HG02938 (cell line): ENCODE results near the gene TSNAX.

Experiments
- ATAC-seq: cut with Tn5 transposase; IDR thresholded peaks from one replicate; pipeline ENCODE4 v1.9.1; 2021; ENCODE audit warnings: mild to moderate bottlenecking, moderate library complexity; ENCODE audit not compliant: unreplicated experiment

The TSNAX gene

GRCh38 chr1:231597971-231598370 lies 69.5 kb downstream of the TSNAX start:
- no peak for ATAC-seq

GRCh38 chr1:231600458-231600976 lies 72.0 kb downstream of the TSNAX start:
- ATAC-seq = no peak

GRCh38 chr1:231601824-231602672 lies 73.6 kb downstream of the TSNAX start:
- no peak for ATAC-seq

GRCh38 chr1:231602673-231602984 lies 74.2 kb downstream of the TSNAX start:
- no peak for ATAC-seq

GRCh38 chr1:231603598-231604275 lies 75.3 kb downstream of the TSNAX start:
- ATAC-seq = peak; percentile 62

GRCh38 chr1:231604276-231604621 lies 75.8 kb downstream of the TSNAX start:
- ATAC-seq = no peak

- ATAC-seq = no peak
Measured at GRCh38 chr1:231605149-231606100, 77.0 kb downstream of the TSNAX start.

GRCh38 chr1:231606712-231607111 lies 78.2 kb downstream of the TSNAX start:
- no peak for ATAC-seq

GRCh38 chr1:231610388-231610787 lies 81.9 kb downstream of the TSNAX start:
- ATAC-seq = no peak

- no peak for ATAC-seq
Measured at GRCh38 chr1:231611111-231611510, 82.6 kb downstream of the TSNAX start.

- no peak for ATAC-seq
Measured at GRCh38 chr1:231611851-231612250, 83.4 kb downstream of the TSNAX start.

- peak; percentile 97 for ATAC-seq
Measured at GRCh38 chr1:231612393-231613089, 84.1 kb downstream of the TSNAX start.

GRCh38 chr1:231613419-231614349 lies 85.2 kb downstream of the TSNAX start:
- peak; percentile 40 for ATAC-seq
